ENCODE data around the gene OSBPL10.
A peak's percentile ranks its signal among the peaks of the same experiment; 100 is the strongest.

Gene OSBPL10

GRCh38 chr3:31833391-31834190 lies 147.5 kb downstream of the OSBPL10 start:
- peaks cover 10% of the 10 kb centered on the region for H3K27me3 Mint-ChIP-seq (ENCODE audit: low read depth, poor library complexity)
- no peak for DNase-seq
- no peak overlapping the region for H3K27ac Mint-ChIP-seq
- no peaks in the 10 kb centered on the region for H3K36me3 Mint-ChIP-seq (ENCODE audit: low read depth)
- peaks cover 55% of the 10 kb centered on the region for H3K4me1 Mint-ChIP-seq
- TF ChIP-seq CTCF (IDR thresholded peaks at IDR 0.05) = no peak
- H3K9me3 Mint-ChIP-seq = no peaks in the 10 kb centered on the region
- no peak overlapping the region for H3K4me3 Mint-ChIP-seq

- no peak for TF ChIP-seq CTCF (IDR thresholded peaks at IDR 0.05)
- Mint-ChIP-seq H3K27ac (no peak overlapping the region), H3K36me3 (ENCODE audit: low read depth) (no peaks in the 10 kb centered on the region), H3K4me1 (peaks cover 56% of the 10 kb centered on the region), H3K27me3 (ENCODE audit: low read depth, poor library complexity) (peaks cover 10% of the 10 kb centered on the region), H3K9me3 (no peaks in the 10 kb centered on the region), H3K4me3 (no peak overlapping the region)
- DNase-seq = no peak
Measured at GRCh38 chr3:31832551-31832950, 148.5 kb downstream of the OSBPL10 start.

GRCh38 chr3:31831591-31831990 lies 149.5 kb downstream of the OSBPL10 start:
- no peaks in the 10 kb centered on the region for H3K36me3 Mint-ChIP-seq (ENCODE audit: low read depth)
- H3K27ac Mint-ChIP-seq = no peak overlapping the region
- H3K9me3 Mint-ChIP-seq = no peaks in the 10 kb centered on the region
- H3K27me3 Mint-ChIP-seq (ENCODE audit: low read depth, poor library complexity) = peaks cover 10% of the 10 kb centered on the region
- no peak for DNase-seq
- H3K4me1 Mint-ChIP-seq = peaks cover 51% of the 10 kb centered on the region
- TF ChIP-seq CTCF (IDR thresholded peaks at IDR 0.05) = no peak
- H3K4me3 Mint-ChIP-seq = no peak overlapping the region

- Mint-ChIP-seq H3K36me3 (ENCODE audit: low read depth) (no peaks in the 10 kb centered on the region), H3K27me3 (ENCODE audit: low read depth, poor library complexity) (peaks cover 10% of the 10 kb centered on the region), H3K9me3 (no peaks in the 10 kb centered on the region), H3K27ac (peak overlapping the region; percentile 91), H3K4me3 (peak overlapping the region; percentile 54), H3K4me1 (peaks cover 41% of the 10 kb centered on the region)
- peak; percentile 51 for DNase-seq
- no peak for TF ChIP-seq CTCF (IDR thresholded peaks at IDR 0.05)
Measured at GRCh38 chr3:31829826-31830426, 151.1 kb downstream of the OSBPL10 start.

DNA sequence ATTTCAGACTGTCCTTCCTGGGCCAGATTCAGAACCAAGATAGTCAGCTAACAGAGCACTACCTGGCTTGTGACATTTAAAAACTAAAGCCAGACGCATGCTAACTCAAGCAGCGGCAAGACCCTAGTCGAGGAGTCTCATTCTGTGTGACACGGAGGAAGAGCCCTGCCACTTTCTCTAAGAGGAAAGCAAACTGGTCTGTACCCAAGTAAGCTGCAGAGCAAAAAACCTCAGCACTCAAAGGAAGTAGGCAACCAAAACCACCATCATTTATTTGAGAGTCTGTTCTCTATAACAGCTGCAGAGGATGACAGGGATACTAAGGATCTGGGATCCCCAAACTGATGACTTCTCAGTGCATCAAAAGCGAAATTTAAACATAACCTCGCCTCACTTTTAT lies 152.1 kb downstream of the OSBPL10 start:
- H3K27me3 Mint-ChIP-seq (ENCODE audit: low read depth, poor library complexity) = peaks cover 10% of the 10 kb centered on the region

More for the DNA sequence above, 152.1 kb downstream of the OSBPL10 start:
- H3K9me3 Mint-ChIP-seq = no peaks in the 10 kb centered on the region
- H3K4me3 Mint-ChIP-seq = no peak overlapping the region
- H3K4me1 Mint-ChIP-seq = peaks cover 41% of the 10 kb centered on the region
- no peak overlapping the region for H3K27ac Mint-ChIP-seq
- peaks cover 8% of the 10 kb centered on the region for H3K36me3 Mint-ChIP-seq (ENCODE audit: low read depth)
- DNase-seq = no peak
- no peak for TF ChIP-seq CTCF (IDR thresholded peaks at IDR 0.05)

Data from nephron progenitor cell (in vitro differentiated cells).